ENCODE data around the gene GTF2A1.

The GTF2A1 gene

DNA sequence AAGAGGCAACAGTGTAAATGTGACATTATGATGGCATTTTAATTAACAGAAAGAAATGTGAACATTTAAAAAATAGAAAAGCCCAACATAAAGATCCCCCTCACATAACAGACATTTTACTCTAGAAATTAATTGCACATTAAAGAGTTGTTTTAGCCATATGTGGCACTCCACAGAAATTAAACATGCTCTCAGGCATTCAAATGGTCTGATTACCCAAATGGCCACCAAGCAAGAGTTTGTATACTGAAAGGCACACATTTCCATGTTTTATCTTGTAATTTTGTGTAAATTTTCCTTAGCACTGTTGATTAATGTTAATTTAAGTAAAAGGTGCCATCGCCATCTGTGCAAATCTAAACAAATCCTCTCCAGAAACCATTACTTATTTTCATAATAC, 43.5 kb downstream of the GTF2A1 start:
- no peak for DNase-seq (ENCODE audit: low spot score)

DNA sequence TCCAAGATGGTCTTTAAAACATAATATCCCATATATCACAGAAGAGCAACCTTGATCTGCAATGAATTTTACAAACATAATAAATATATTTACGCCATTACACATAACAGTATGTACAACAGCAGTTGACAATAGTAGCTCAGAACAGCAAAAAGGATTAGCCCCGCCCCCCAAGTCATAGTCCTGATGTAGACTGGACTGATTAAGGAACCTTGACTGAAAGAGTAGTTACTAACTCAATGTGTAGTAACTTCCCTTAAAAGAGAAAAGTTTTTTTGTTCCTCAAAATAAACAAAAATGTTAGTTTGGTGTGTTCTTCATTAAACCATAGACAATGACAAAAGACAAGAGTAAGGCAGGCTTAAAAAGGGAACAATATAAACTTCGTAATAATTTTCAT, 44.5 kb downstream of the GTF2A1 start:
- DNase-seq (ENCODE audit: low spot score) = no peak

DNA sequence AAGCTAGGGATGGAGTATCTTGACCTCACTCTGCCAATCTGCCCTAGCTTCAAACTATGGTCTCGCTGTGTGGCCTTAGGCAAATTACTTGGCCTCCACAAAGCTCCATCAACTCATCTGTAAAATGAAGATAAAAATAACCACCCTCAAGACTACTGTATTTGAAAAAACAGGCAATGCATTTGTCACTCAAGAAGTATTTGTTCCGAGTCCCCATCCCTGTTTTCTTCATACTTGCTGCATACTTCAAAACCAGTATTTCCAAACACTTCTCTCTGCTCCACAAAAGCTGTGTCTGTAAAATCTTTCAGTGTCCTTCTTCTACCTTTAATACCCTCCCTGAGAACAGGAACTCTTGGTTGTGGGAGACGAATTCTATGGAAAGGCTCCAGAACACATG, 47.9 kb downstream of the GTF2A1 start:
- DNase-seq (ENCODE audit: low spot score) = no peak

DNA sequence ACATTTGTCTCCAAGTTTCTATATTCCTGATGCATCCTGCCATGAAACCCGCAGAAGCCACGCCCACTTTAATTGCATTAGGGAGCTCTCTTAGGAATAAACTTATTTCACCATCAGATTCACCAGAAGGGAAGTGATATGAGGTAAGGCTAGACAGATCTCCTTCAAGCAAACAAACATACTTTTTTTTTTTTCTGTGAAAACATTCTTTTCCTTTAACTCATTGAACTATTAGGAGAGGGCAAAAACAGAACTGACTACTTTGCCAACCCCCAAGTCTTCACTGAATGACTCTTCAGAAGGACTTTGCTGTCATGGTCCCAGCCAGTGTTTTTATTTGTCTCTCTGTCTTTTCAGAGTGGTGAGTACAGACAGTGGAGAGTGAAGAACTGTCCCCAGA, 48.4 kb downstream of the GTF2A1 start:
- no peak for DNase-seq (ENCODE audit: low spot score)

DNA sequence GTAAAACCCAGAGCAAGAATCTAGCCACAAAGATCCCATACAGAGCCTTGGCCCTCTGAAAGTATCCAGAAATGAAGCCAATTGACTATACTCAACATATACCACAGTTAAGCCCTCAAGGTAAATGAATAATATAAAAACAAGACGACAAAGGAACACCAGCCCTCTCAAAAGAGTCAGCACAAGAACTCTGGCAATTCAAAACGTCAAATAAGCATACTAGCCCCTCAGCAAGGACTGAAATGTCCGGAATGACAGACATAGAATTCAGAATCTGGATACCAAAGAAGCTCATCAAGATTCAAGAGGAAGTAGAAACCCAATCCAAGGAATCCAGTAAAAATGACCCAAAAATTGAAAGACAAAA, 49.9 kb downstream of the GTF2A1 start:
- no peak for DNase-seq (ENCODE audit: low spot score)

DNA sequence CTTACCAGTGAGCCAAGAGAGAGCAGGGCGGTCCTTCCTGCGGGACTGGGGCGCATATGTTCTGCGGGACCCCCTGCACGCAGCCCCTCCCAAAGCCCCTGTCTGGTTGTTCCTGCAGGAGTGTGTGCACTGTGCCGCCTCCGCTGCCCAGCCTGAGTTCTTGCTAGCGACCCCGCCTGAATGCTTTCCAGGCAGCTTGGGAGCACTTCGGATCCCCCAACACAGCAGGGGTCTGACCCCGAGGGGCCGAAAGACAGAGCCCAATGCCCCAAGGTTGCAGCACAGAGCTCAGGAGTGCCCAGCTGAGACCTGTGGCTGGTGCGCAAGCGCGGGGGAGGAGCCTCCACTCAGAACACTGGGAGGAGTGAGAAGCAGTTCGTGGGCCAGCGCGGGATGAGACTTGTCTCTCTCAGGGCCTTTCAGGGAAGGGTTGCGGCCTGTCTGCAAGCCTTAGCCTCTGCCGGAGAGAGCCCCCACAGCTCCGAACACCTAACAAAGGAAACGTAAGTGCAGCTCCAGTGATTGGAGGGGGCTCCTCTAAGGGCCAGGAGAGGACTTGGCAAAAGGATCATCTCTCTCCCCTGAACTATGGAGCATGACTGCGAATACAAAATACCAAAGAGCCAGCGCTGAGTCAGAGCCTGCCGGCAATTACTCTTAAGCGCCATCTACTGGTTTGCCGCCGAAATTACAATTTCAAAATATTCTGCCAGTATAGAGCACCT, 50.5 kb downstream of the GTF2A1 start:
- DNase-seq (ENCODE audit: low spot score) = peak; percentile 89

DNA sequence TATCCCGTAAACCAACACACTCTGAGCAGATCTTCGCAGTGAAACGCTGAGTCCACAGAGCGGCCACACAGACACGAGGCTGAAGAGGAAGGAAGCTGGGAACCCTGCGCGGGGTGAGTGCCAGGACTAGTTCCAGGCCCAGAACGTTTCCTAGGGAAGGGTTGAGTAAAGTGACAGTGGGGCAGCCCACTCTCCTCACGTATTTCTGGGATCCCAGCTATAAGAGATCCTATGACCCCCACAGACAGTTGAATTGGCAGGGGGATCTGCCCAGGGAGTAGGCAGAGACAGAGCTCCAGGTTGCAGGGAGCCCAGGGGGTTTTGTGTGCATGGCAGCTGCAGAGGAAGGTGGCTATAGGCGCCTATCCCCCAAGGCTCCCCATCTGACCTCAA, 51.1 kb downstream of the GTF2A1 start:
- DNase-seq (ENCODE audit: low spot score) = no peak

DNA sequence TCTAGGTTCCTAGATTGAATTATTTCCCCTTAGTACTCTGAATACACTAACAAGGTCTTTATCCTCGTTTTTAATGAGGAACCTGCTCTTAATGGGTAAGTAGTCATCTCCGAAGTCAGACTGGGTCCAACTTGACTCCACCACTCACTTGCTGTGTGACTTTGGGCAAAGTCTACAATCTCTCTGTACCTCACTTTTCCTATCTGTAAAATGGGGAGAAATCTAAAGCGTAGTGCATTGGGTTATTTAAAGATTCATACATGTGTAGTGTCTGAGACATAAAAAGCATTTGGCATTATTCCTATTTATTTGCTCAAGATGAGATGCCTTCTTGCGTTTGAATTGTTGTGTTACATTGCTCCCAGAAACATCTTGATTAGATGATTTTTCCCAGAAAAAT, 51.5 kb downstream of the GTF2A1 start:
- no peak for DNase-seq (ENCODE audit: low spot score)

DNA sequence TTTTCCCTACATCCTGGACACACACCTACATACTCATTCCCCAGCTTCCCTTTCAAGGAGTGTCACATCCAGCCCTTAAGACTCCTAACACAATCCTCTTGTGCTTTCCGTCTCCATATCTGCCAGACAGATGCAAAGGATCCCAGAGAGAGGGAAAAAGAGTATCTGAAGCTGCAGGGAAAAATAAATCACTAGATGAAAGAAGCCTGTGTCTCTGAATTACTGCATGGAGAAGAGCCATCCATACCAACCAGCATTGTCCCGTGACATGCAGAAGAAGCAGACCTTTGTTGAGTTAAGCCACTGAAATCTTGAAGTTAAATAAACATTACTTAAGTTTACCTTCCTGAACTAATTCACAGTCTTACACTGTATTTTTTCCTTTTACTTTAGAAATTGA, 54.6 kb downstream of the GTF2A1 start:
- no peak for DNase-seq (ENCODE audit: low spot score)

DNA sequence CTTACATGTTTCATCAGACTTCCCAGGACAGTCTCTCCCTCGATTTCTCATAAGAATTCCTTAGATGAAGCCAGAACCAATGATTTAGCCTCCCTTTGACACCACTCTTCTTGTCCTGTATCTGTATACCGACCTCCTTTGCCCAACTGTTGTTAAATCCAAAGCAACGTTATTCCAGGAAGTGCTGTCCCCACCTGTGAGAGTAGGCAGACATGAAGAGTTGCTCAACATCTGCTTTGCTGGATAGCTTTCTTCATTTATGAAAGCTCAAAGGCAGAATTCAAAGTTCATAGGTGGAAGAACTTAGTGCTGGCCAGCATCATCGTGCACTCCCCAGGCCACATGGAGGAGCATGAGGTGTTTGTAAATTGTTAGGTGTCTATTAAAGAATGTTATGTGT, 55.6 kb downstream of the GTF2A1 start:
- no peak for DNase-seq (ENCODE audit: low spot score)

DNA sequence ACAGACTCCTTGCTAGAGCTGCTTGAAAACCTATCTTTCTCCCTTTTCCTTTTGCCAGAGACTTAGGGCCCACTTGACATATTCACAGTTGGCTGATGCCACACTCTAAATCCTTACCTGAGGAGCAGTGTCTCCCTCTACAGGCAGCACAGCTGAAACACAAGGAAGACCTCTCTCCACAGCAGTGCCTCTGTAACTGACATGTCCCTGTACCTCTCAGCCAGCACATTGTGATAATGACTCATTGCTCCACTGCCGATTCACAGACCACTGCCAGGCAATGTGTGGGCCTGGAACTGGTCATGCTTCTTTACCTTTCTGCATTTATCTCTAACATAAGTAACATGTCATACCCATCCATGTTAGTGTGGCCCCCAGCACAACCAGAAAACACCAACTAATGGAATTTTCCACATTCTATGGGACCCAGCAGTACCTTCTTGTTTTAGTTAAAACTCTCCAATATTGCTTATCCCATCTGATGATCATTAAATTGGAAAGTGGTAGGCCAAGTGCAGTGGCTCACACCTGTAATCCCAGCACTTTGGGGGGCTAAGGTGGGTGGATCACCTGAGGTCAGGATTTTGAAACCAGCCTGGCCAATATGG, 56.5 kb downstream of the GTF2A1 start:
- peak; percentile 84 for DNase-seq (ENCODE audit: low spot score)

DNA sequence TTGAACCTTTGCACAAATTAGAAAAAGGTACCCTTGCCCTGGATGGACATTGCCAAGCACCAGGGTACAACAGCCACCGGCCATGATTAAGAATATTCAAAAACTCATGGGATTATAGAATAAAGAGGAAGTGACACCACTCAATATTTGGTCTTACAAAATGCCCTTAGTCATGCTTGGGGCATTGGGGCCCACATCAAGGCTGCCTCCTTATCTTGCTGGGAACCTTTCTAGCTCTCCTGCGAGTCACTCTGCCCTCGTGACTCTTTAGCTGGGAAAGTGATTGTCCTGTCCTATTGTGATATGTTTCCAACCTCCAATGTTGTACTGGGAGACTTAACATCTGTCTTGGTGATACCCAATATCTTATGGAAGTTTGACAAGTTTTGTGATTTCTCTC, 57.8 kb downstream of the GTF2A1 start:
- peak; percentile 60 for DNase-seq (ENCODE audit: low spot score)

DNA sequence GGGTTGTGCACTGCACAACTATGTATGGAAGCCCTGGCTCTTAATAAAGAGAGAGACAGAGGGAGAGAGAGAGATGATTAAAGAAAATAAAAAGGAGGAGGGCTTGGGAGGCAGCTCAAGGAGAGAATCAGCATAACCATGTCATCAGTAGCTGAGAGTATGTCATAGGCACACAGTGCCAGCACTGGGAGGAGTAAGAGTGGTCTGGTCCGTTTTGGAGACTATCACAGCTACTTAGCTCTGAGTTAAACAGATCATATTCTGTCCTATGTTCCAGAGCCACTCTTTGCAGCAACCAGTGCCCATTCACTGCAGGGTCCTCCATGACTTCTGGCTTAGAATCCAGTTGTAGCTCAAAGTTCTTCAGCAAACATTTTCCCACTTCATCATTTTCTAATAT, 59.0 kb downstream of the GTF2A1 start:
- no peak for DNase-seq (ENCODE audit: low spot score)

DNA sequence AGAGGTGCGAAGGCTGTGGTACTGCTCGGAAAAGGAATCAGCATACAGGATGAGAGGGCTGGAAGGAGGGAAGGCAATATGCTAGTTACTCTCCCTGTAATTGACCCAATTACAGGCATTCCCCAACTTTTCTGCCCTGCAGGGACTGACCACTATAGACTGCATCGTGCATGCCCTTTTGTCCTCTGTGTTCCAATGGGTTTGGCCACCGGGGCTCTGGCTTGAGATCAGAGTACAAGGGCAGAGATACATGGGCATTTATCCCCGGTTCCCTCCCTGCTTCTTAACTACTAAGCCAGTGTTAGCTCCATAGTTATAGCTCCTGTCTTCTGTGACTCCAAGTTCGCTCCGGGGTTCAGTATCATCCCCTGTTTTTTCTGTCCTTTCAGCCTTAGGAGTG, 59.7 kb downstream of the GTF2A1 start:
- DNase-seq (ENCODE audit: low spot score) = no peak

DNA sequence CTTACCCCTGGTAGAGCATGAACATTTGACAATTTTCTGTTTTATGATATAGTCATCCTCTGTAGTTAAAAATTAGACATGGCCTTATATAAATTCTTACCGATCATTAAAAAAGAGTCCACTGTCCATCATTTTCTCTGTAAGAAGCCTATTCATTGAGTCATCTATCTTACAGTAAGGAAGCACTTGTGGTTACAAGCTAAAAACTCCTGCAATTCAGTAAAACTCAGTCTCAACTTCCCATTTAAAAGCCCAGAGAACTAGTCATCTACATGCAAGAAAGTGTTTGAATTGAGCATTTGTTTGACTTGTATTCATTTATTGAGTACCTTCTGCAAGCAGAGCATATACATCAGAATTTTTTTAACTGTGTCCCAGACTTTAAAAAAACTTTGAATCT, 63.3 kb downstream of the GTF2A1 start:
- no peak for DNase-seq (ENCODE audit: low spot score)

DNA sequence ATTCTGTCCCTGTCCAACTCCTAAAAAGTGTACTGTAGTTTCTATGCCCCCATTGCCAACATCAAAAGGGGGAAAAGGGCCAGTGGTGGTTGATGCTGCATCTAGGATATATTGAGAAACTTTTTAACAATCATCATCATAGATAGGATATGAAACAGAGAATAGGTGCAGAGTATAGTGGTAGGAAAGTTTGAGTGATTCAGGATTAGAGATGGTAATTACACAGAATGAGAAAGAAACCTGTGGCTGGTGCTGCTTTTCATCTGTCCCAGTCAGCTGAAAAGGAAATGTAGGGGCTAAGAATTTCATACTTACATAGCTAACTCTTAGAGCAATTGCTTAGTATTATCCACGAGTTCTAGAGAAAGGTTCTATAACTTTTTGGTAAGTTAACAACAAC, 67.6 kb downstream of the GTF2A1 start:
- DNase-seq (ENCODE audit: low spot score) = no peak

DNA sequence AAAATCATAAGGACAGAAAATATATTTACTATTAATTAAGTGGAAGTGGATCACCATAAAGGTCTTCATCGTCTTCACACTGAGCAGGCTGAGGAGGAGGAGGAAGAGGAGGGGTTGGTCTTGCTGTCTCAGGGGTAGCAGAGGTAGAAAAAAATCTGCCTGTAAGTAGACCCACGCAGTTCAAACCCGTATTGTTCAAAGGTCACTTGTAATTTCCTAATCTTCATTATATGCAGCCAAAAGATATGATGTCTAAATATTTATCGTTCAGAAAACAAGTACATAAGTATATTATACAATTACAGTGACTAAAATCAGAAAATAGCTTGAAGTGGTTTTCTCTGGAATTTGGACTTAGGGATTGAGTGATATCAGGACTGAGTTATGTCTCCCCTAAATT, 72.1 kb downstream of the GTF2A1 start:
- DNase-seq (ENCODE audit: low spot score) = no peak

DNA sequence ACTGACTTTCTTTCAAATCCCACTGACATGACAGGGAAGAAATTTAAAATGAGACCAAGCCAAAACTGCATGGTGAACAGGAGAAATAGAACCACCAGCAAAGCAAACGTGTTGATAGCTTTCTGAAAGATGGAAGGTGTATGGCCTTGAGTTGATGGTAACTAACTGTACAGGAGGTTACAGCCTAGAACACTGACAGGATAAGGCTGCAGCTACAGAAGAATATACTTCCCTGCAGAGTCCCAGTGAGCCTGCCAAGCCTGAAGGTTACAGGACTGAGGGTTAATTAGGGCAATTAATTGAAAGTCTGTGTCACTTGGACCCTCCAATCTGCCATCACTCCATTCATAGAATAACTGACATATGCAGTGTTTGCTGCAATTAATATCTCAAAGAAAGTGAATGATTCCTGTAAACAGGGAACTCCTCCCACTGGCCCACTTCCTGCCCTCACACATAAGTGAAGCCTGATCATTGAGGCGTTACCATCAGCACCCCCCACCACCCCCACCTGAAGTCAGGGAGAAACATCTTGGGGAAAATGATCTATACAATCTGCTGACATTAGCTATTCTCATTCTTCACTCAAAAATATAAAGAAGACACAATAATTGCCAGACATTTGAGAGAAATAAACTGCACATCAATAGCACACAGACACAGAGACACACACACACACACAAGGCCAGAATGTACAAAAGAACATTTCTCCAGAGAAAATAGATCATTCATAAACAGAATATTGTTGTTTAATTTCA, 73.4 kb downstream of the GTF2A1 start:
- no peak for DNase-seq (ENCODE audit: low spot score)

DNA sequence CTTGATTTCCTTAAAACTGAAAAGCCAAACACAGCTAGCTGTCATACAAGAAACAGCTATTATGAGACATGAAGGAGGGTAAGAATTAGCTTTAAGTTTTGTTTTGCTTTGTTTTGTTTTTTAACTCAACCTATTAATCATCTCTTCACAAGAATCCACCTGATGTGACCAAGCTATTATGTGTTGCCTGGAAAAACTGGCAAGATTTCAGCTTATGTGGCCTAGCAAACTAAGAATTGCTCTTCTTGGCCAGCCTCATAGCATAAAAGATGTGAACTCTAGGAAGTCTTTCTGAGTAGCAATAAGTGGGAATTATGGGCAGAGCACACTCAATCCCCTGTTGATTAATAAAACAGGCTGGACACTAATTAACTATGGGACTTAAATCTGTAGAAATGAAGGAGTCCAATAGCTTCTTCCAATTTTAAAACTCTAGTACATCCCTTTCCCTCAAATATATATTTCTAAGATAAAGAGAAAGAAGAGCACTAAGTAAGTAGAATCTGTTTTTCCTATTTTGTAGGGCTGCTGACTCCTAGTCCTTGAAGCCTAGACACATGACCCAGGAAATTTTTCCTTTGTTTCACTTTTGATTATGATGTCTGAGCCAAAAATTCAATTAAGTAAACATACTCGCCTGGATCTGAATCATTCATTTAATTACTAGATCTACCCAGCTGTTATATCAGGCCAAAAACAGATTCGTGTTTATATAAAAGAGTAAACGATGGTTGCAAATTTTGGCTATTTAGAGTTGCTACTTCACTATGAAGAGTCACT, 75.7 kb downstream of the GTF2A1 start:
- no peak for DNase-seq (ENCODE audit: low spot score)

DNA sequence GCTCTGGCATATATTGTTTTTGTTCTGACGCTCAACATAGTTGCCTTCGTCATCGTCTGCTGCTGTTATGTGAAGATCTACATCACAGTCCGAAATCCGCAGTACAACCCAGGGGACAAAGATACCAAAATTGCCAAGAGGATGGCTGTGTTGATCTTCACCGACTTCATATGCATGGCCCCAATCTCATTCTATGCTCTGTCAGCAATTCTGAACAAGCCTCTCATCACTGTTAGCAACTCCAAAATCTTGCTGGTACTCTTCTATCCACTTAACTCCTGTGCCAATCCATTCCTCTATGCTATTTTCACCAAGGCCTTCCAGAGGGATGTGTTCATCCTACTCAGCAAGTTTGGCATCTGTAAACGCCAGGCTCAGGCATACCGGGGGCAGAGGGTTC, 77.0 kb downstream of the GTF2A1 start:
- DNase-seq (ENCODE audit: low spot score) = no peak

DNA sequence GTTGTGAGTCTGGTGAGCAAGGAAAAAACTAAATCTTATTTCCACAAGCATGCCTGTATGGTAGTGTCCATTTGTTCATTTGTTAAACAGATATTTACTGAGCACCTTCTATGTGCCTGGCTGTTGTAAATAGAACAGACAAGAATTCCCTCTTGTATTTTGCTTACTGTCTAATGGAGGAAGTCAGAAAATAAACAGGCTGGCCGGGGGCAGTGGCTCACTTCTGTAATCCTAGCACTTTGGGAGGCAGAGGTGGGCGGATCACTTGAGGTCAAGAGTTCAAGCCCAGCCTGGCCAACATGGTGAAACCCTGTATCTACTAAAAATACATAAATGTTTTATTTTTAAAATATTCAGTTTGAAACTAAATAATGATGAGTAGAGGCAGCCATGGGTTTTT, 79.3 kb downstream of the GTF2A1 start:
- DNase-seq (ENCODE audit: low spot score) = no peak

DNA sequence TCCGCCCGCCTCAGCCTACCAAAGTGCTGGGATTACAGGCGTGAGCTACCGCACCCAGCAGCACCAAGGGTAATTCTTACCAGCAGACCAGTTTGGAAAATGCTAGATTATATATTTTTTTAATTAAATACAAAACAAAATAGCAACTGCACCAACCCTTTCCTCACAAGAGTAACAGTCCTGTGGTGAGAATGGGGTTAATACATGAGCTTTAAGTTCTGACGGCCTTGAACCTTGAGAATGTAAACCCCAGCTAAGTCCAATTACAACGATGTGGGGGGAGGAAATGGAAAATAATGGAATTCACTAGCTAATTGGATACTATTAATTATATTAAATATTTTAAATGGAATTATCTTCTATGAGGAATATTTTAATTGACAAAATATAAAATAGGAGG, 82.3 kb downstream of the GTF2A1 start:
- no peak for DNase-seq (ENCODE audit: low spot score)

DNA sequence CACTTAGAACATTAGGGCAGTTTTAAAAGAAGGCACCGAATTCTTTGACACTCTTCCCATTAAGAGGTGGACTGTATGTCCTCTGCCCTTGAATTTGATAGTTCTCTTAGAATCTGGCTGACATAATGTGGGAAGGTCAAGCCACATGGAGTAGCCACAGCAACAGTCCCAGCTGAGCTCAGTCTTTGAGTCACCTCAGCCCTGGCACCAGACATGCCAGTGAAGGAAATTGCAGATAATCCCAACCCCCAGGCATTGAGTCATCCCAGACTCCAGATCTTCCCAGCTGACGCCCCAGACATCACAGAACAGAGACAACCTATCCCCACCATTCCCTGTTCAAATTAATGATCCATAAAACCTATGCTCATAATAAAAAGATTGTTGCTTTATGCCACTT, 83.4 kb downstream of the GTF2A1 start:
- peak; percentile 52 for DNase-seq (ENCODE audit: low spot score)
